Ascending aorta (tissue), 2 donors: ENCODE measurements around the gene ZFP36L1. TPM values are rescaled to one million over a fixed set of nuclear protein-coding genes. Genes with fewer than 3 reads are reported as not detected.

Experiments used
- DNase-seq, 2 donors: peaks; one replicate each; pipeline ENCODE4 v3.0.0-alpha.2; 2019; ENCODE audit warnings: low spot score in 2 of 2
- H3K27ac ChIP-seq, 2 donors: fragments of 200-600 bp; sonication (generic); one replicate each; pipeline ENCODE4 v1.5.1; 2016 to 2017; ENCODE audit warnings: mild to moderate bottlenecking in 1 of 2
- H3K27me3 ChIP-seq: fragments of 200-600 bp; sonication (generic); one replicate; pipeline ENCODE4 v1.5.1; 2017
- H3K36me3 ChIP-seq, 2 donors: fragments of 200-600 bp; sonication (generic); one replicate each; pipeline ENCODE4 v1.5.1; 2016
- H3K4me1 ChIP-seq, 2 donors: fragments of 200-600 bp; sonication (generic); one replicate each; pipeline ENCODE4 v1.5.1; 2016 to 2017; ENCODE audit warnings: mild to moderate bottlenecking in 1 of 2
- H3K4me3 ChIP-seq, 2 donors: fragments of 200-600 bp; sonication (generic); one replicate each; pipeline ENCODE4 v1.5.1; 2016 to 2017; ENCODE audit warnings: mild to moderate bottlenecking in 1 of 2
- H3K9me3 ChIP-seq, 2 donors: fragments of 200-600 bp; sonication (generic); one replicate each; pipeline ENCODE4 v1.5.1; 2016
- CTCF ChIP-seq, 3 experiments: fragments of 200-600 bp in 2 of 3; fragments of 450-650 bp in 1 of 3; sonication (generic) in 2 of 3; IDR thresholded peaks; one replicate each; pipeline ENCODE4 v1.5.1; 2016 to 2019; ENCODE audit warnings: antibody characterized with exemption in 3 of 3, mild to moderate bottlenecking in 1 of 3, moderate library complexity in 1 of 3
- intact Hi-C: fragments of 100-400 bp; cut with DNase I; formaldehyde crosslinking; loops from one replicate; pipeline ENCODE4 v1.15.1; 2023
- total RNA-seq: library from RNA; depleted of rRNA; stranded (reverse); fragments of >200 nt; gene quantifications from one replicate; pipeline ENCODE4 v1.1.0, GENCODE V29; 2016

Gene ZFP36L1
- total RNA-seq, 1 donor from 2014 or later = 772 TPM

- H3K27me3 ChIP-seq = no peaks in the 10 kb centered on the region
- DNase-seq = no peak
- TF ChIP-seq CTCF (IDR thresholded peaks at IDR 0.05) = no peak
- H3K36me3 ChIP-seq = no peaks in the 10 kb centered on the region
- H3K27ac ChIP-seq = no peak overlapping the region
- H3K4me3 ChIP-seq = no peak overlapping the region
- peaks cover 18 to 31% of the 10 kb centered on the region in 2 donors for H3K4me1 ChIP-seq
- H3K9me3 ChIP-seq = no peaks in the 10 kb centered on the region
- intact Hi-C loops = no loop called here
These were observed 17.6 kb upstream of the ZFP36L1 start for GRCh38 chr14:68810173-68811153.

GRCh38 chr14:68809524-68809923, 16.7 kb upstream of the ZFP36L1 start:
- Histone ChIP-seq H3K4me3 (no peak overlapping the region), H3K27me3 (no peaks in the 10 kb centered on the region), H3K27ac (peak overlapping the region in 1 of 2 donors; percentile 86), H3K36me3 (no peaks in the 10 kb centered on the region), H3K4me1 (peaks cover 15 to 25% of the 10 kb centered on the region in 2 donors), H3K9me3 (no peaks in the 10 kb centered on the region)
- no peak for DNase-seq
- TF ChIP-seq CTCF (IDR thresholded peaks at IDR 0.05) = no peak
- intact Hi-C loops = no loop called here

- Histone ChIP-seq H3K27me3 (no peaks in the 10 kb centered on the region), H3K36me3 (no peaks in the 10 kb centered on the region), H3K27ac (peak overlapping the region; percentile 72 to 86), H3K4me3 (no peak overlapping the region), H3K9me3 (no peaks in the 10 kb centered on the region), H3K4me1 (peaks cover 15 to 19% of the 10 kb centered on the region in 2 donors)
- no peak for TF ChIP-seq CTCF (IDR thresholded peaks at IDR 0.05)
- intact Hi-C loops = no loop called here
- no peak for DNase-seq
These were observed 16.0 kb upstream of the ZFP36L1 start for GRCh38 chr14:68808696-68809480.

GRCh38 chr14:68807987-68808386, 15.1 kb upstream of the ZFP36L1 start:
- no peaks in the 10 kb centered on the region for H3K36me3 ChIP-seq
- H3K4me3 ChIP-seq = no peak overlapping the region
- TF ChIP-seq CTCF (IDR thresholded peaks at IDR 0.05) = no peak
- intact Hi-C loops = no loop called here
- H3K27ac ChIP-seq = peak overlapping the region; percentile 72 to 86
- H3K27me3 ChIP-seq = no peaks in the 10 kb centered on the region
- DNase-seq = no peak
- H3K9me3 ChIP-seq = no peaks in the 10 kb centered on the region
- H3K4me1 ChIP-seq = peaks cover 10 to 13% of the 10 kb centered on the region in 2 donors

- Histone ChIP-seq H3K27me3 (no peaks in the 10 kb centered on the region), H3K36me3 (no peaks in the 10 kb centered on the region), H3K4me1 (peaks cover 10 to 13% of the 10 kb centered on the region in 2 donors), H3K9me3 (no peaks in the 10 kb centered on the region), H3K4me3 (no peak overlapping the region), H3K27ac (peak overlapping the region; percentile 72 to 86)
- DNase-seq = peak in 1 of 2 donors; percentile 75
- intact Hi-C loops = no loop called here
- no peak for TF ChIP-seq CTCF (IDR thresholded peaks at IDR 0.05)
These were observed 14.3 kb upstream of the ZFP36L1 start for GRCh38 chr14:68807148-68807600.
